Measurements from ENCODE around the gene RSPRY1.

The RSPRY1 gene

DNA sequence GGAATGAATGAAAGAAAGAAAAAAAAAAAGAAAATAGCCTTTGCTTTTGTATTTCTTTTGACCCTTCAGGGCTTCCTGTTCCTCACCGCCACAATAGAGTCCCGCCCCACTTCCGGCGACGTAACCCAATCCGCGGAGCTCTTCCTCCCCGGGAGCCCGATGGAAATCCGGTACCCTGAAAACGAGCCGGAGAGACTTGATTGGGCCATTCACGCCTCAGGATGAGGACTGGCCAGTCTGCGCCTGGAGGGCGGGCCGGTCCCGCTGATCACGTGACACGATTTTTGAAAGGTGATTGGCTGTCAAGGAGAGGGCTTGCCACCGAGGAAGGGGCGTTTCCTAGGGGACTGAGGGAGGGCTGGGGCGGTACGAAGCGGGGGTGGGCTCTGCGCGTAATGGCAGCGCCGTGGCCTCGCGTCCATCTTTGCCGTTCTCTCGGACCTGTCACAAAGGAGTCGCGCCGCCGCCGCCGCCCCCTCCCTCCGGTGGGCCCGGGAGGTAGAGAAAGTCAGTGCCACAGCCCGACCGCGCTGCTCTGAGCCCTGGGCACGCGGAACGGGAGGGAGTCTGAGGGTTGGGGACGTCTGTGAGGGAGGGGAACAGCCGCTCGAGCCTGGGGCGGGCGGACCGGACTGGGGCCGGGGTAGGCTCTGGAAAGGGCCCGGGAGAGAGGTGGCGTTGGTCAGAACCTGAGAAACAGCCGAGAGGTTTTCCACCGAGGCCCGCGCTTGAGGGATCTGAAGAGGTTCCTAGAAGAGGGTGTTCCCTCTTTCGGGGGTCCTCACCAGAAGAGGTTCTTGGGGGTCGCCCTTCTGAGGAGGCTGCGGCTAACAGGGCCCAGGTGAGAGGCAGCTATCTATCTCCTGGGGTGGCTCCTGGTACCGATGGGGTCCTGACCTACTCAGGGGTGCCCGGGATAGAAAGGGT lies at the start of gene RSPRY1, which contains the start of gene PSME3IP1:
Gene RSPRY1, plus strand, starts transcription at position 385 of the 927 bp plus-strand sequence. CDS start 18,330 bp downstream, outside the sequence.
Gene PSME3IP1, minus strand, starts transcription at position 95 of the 927 bp plus-strand sequence. CDS start 12,185 bp downstream, outside the sequence.
- TF ChIP-seq, protein P1, sequence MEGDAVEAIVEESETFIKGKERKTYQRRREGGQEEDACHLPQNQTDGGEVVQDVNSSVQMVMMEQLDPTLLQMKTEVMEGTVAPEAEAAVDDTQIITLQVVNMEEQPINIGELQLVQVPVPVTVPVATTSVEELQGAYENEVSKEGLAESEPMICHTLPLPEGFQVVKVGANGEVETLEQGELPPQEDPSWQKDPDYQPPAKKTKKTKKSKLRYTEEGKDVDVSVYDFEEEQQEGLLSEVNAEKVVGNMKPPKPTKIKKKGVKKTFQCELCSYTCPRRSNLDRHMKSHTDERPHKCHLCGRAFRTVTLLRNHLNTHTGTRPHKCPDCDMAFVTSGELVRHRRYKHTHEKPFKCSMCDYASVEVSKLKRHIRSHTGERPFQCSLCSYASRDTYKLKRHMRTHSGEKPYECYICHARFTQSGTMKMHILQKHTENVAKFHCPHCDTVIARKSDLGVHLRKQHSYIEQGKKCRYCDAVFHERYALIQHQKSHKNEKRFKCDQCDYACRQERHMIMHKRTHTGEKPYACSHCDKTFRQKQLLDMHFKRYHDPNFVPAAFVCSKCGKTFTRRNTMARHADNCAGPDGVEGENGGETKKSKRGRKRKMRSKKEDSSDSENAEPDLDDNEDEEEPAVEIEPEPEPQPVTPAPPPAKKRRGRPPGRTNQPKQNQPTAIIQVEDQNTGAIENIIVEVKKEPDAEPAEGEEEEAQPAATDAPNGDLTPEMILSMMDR (conservative IDR thresholded peaks at IDR 0.05; ENCODE audit: control insufficient read depth, insufficient read depth, low read depth, low read length), result no peak
- DNase-seq (ENCODE audit: low read depth), result peak; percentile 99
- peak within 1 kb of the TSS; percentile 95 for H3K4me3 ChIP-seq (ENCODE audit: control insufficient read depth, low read depth, low read length)

DNA sequence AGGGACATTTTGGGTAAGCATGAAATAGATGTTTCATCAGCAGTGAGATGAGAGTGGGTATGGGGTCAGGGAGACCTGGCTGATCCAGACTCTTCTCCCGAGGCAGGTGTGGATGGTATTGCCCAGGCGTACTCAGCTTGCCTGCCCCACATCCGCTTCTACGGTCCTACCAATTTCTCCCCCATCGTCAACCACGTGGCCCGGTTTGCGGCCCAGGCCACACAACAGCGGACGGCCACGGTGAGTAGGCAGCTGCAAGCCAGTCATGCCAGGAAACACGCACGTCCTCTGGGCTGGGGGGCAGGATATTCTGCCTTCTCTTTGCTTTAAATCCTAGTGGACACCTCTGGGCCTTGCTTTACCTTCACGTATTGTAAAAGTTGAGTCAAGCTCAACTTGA lies 49.1 kb upstream of the RSPRY1 start:
- DNase-seq (ENCODE audit: low read depth), result no peak
- TF ChIP-seq, protein P1 (conservative IDR thresholded peaks at IDR 0.05; ENCODE audit: control insufficient read depth, insufficient read depth, low read depth, low read length), result no peak
- H3K4me3 ChIP-seq (ENCODE audit: control insufficient read depth, low read depth, low read length), result no peak overlapping the region

- no peak overlapping the region for H3K4me3 ChIP-seq (ENCODE audit: control insufficient read depth, low read depth, low read length)
- DNase-seq (ENCODE audit: low read depth), result no peak
- TF ChIP-seq, protein P1 (conservative IDR thresholded peaks at IDR 0.05; ENCODE audit: control insufficient read depth, insufficient read depth, low read depth, low read length), result no peak
Measured at GRCh38 chr16:57137566-57138273, 48.4 kb upstream of the RSPRY1 start.

- no peak overlapping the region for H3K4me3 ChIP-seq (ENCODE audit: control insufficient read depth, low read depth, low read length)
- TF ChIP-seq, protein P1 (conservative IDR thresholded peaks at IDR 0.05; ENCODE audit: control insufficient read depth, insufficient read depth, low read depth, low read length), result no peak
- no peak for DNase-seq (ENCODE audit: low read depth)
Measured at GRCh38 chr16:57138281-57138935, 47.7 kb upstream of the RSPRY1 start.

DNA sequence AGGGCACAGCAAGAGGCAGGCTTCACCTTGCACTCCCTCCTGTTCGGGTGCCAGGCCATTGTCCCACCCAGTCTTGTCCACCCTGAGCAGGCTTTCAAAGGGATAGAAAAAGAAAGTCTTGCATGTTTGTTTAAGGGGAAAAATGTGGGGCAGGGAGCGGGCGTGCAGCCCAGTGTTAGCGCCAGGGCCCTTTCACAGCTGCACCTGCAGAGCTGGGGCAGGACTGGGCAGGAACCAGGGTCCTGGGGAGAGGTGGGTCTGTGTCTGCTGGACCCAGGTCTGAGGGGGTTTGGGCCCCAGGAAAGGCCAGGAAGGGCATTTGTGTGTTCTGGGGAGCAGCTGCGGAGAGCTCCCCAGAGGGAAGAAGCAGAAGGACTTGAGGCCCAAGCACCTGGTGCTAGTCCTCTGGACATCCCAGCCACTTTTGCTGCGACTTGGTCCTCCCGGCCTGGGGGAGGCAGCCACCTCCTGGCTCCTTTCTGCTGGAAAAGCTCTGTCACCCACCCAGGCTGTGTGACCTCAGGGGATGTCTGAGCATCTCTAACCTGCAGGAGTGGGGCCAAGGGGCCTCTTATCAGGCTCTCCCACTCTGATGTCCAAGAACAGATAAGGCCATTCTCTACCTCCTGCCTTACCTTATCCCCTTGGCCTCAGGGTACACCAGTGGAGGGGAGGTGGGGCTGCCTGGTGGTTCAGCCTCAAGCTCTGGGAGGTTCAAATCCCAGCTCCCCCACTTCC lies 45.0 kb upstream of the RSPRY1 start:
- DNase-seq (ENCODE audit: low read depth), result no peak
- TF ChIP-seq, protein P1 (conservative IDR thresholded peaks at IDR 0.05; ENCODE audit: control insufficient read depth, insufficient read depth, low read depth, low read length), result no peak
- no peak overlapping the region for H3K4me3 ChIP-seq (ENCODE audit: control insufficient read depth, low read depth, low read length)

All from fibroblast of mammary gland (primary cell).